ENCODE results near the gene PTPRS. TPM values are rescaled to one million over a fixed set of nuclear protein-coding genes. Genes with fewer than 3 reads are reported as not detected.

Gene PTPRS
- total and polyA plus RNA-seq, 4 donors: 10.9 to 96.7 (median 46.4) TPM

DNA sequence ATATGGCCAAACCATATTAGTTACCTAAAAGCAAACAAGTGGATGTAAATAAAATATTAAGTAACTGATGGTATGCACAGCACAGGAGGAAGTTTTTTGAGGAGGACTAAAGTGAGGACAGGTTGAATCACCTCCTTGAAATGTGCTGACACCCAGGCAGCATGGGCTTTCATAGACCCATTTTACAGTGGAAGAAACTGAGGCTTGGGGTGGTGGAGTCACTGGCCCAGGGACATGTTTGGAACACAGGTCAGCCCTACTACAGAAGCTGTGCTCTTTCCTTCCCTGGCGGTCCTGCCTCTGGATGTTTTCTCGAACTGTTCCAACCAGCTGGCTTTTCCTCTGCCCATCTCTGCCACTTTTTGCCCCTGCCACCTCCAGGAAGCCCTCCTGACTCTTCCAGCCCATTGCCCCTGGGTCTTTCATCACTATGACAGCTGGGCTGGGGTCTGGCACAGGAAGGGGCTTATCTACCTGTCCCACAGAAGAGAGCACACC is 11.2 kb upstream of the PTPRS start:
- Histone ChIP-seq H3K9ac (ENCODE audit: insufficient read depth in 1 of 2, low read length in 2 of 2) (no peak overlapping the region), H3K9me3 (ENCODE audit: control insufficient read depth in 4 of 4, insufficient read depth in 3 of 4, low read length in 3 of 4) (peaks cover 0 to 2% (median 0%) of the 10 kb centered on the region in 4 donors), H3K27ac (ENCODE audit: low read depth in 1 of 2, low read length in 1 of 2) (no peak overlapping the region), H3K4me3 (no peak overlapping the region), H3K4me1 (ENCODE audit: control insufficient read depth in 5 of 5, insufficient read depth in 5 of 5, low read length in 5 of 5) (no peaks in the 10 kb centered on the region), H3K36me3 (ENCODE audit: control insufficient read depth in 4 of 4, insufficient read depth in 4 of 4, low read length in 4 of 4) (no peaks in the 10 kb centered on the region), H3K27me3 (ENCODE audit: control insufficient read depth in 3 of 3, insufficient read depth in 3 of 3, low read length in 2 of 3) (peaks cover 0 to 6% (median 4%) of the 10 kb centered on the region in 3 donors)
- TF ChIP-seq, protein P1, sequence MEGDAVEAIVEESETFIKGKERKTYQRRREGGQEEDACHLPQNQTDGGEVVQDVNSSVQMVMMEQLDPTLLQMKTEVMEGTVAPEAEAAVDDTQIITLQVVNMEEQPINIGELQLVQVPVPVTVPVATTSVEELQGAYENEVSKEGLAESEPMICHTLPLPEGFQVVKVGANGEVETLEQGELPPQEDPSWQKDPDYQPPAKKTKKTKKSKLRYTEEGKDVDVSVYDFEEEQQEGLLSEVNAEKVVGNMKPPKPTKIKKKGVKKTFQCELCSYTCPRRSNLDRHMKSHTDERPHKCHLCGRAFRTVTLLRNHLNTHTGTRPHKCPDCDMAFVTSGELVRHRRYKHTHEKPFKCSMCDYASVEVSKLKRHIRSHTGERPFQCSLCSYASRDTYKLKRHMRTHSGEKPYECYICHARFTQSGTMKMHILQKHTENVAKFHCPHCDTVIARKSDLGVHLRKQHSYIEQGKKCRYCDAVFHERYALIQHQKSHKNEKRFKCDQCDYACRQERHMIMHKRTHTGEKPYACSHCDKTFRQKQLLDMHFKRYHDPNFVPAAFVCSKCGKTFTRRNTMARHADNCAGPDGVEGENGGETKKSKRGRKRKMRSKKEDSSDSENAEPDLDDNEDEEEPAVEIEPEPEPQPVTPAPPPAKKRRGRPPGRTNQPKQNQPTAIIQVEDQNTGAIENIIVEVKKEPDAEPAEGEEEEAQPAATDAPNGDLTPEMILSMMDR (IDR thresholded peaks at IDR 0.05; ENCODE audit: control extremely low read depth, extremely low read depth): no peak
- DNase-seq: no peak
- WGBS, 2 donors: 59 to 67% methylated on average over 2 of the region's 2 CpGs
- no peak for ATAC-seq (ENCODE audit: insufficient read depth, low FRiP score)

DNA sequence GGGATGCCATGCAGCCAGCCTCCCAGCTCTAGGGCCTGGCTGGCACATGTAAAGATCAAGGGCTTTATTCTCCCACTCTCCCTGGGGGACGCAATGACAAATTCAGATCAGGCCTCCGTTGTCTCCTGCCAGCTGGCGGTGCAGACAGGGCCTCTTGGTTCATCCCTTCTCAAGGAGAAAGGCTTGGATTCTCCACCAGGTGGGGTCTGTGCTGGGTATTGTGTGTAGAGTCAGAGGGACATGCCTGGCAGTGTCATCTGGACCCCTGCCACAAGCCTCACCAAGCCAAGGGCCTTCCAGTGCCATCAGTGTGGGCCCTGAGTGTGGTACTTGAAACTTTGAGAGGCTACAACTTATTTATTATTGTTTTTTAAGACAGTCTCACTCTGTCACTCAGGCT is 8.4 kb upstream of the PTPRS start:
- ATAC-seq (ENCODE audit: insufficient read depth, low FRiP score): no peak
- no peaks in the 10 kb centered on the region for H3K4me1 ChIP-seq (ENCODE audit: control insufficient read depth in 5 of 5, insufficient read depth in 5 of 5, low read length in 5 of 5)
- WGBS, 2 donors: 64 to 70% methylated on average over 3 of the region's 3 CpGs

DNA sequence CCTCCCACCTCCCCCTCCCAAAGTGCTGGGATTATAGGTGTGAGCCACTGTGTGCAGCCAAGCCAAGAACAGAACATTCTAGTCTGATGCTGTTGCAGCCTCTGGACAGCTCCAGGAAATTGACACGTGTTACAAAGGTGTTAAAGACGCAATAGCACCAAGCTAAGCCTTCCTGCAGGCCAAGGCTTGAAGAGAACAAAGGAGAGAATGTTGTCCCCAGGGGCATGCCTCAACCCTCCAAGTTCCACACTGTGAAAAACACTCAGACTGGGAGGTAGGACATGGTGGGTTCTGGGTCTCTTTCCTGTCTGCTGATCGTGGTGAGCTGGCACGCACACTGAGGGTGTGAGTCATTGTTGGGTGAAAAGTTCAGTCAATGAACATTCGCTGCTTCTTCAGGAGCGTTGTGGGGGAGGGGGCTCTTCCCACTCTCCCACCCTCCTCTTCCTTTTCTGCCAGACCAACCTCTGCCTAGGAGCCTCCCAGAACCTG is 5.3 kb upstream of the PTPRS start:
- 21 to 34% methylated on average over 6 of the region's 6 CpGs for WGBS, 2 donors
- Histone ChIP-seq H3K4me3 (no peak overlapping the region), H3K9me3 (ENCODE audit: control insufficient read depth in 4 of 4, insufficient read depth in 3 of 4, low read length in 3 of 4) (peaks cover 0 to 2% (median 0%) of the 10 kb centered on the region in 4 donors), H3K36me3 (ENCODE audit: control insufficient read depth in 4 of 4, insufficient read depth in 4 of 4, low read length in 4 of 4) (no peaks in the 10 kb centered on the region), H3K9ac (ENCODE audit: insufficient read depth in 1 of 2, low read length in 2 of 2) (no peak overlapping the region), H3K27ac (ENCODE audit: low read depth in 1 of 2, low read length in 1 of 2) (no peak overlapping the region), H3K27me3 (ENCODE audit: control insufficient read depth in 3 of 3, insufficient read depth in 3 of 3, low read length in 2 of 3) (peaks cover 4 to 13% (median 5%) of the 10 kb centered on the region in 3 donors), H3K4me1 (ENCODE audit: control insufficient read depth in 5 of 5, insufficient read depth in 5 of 5, low read length in 5 of 5) (peaks cover 0 to under 1% (median 0%) of the 10 kb centered on the region in 5 donors)
- DNase-seq (no peak), ATAC-seq (ENCODE audit: insufficient read depth, low FRiP score) (no peak)
- TF ChIP-seq, protein P1 (IDR thresholded peaks at IDR 0.05; ENCODE audit: control extremely low read depth, extremely low read depth): no peak

More for the DNA sequence above, 8.4 kb upstream of the PTPRS start:
- Histone ChIP-seq H3K36me3 (ENCODE audit: control insufficient read depth in 4 of 4, insufficient read depth in 4 of 4, low read length in 4 of 4) (no peaks in the 10 kb centered on the region), H3K9ac (ENCODE audit: insufficient read depth in 1 of 2, low read length in 2 of 2) (no peak overlapping the region), H3K9me3 (ENCODE audit: control insufficient read depth in 4 of 4, insufficient read depth in 3 of 4, low read length in 3 of 4) (peaks cover 0 to 2% (median 0%) of the 10 kb centered on the region in 4 donors), H3K27ac (ENCODE audit: low read depth in 1 of 2, low read length in 1 of 2) (no peak overlapping the region), H3K4me3 (no peak overlapping the region), H3K27me3 (ENCODE audit: control insufficient read depth in 3 of 3, insufficient read depth in 3 of 3, low read length in 2 of 3) (peaks cover 4 to 9% (median 7%) of the 10 kb centered on the region in 3 donors)
- DNase-seq: no peak
- TF ChIP-seq, protein P1 (IDR thresholded peaks at IDR 0.05; ENCODE audit: control extremely low read depth, extremely low read depth): no peak

Measured in lung (tissue), 12 donors.